SU-DHL-6 (cell line): ENCODE results near the gene GRAP2.

Experiments used
- H2AFZ ChIP-seq: fragments of 200-600 bp; sonication (generic); 2 replicates; pipeline ENCODE4 v1.6.1; 2014; ENCODE audit warnings: low read depth, mild to moderate bottlenecking, moderate library complexity, mixed read lengths, antibody characterized with exemption, low read length; ENCODE audit not compliant: severe bottlenecking
- H3F3A ChIP-seq: fragments of 200-600 bp; shearing (Covaris generic); 2 replicates; pipeline ENCODE4 v1.6.0; 2016; ENCODE audit warnings: antibody characterized with exemption, mild to moderate bottlenecking; ENCODE audit not compliant: insufficient read depth
- H3K27ac ChIP-seq: fragments of 200-600 bp; sonication (generic); 2 replicates; pipeline ENCODE4 v1.5.1; 2016; ENCODE audit warnings: low read depth, mild to moderate bottlenecking, low read length, moderate library complexity, mixed read lengths
- H3K27me3 ChIP-seq: fragments of 200-600 bp; sonication (generic), shearing (Covaris generic); 2 replicates; pipeline ENCODE4 v1.6.0; 2014; ENCODE audit warnings: mild to moderate bottlenecking, low read length
- H3K36me3 ChIP-seq: fragments of 200-600 bp; sonication (generic); 2 replicates; pipeline ENCODE4 v1.6.1; 2014; ENCODE audit warnings: mild to moderate bottlenecking, low read length, mixed read lengths
- H3K4me2 ChIP-seq: fragments of 300-600, 200-600 bp; shearing (Covaris generic), sonication (generic); 2 replicates; pipeline ENCODE4 v1.6.0; 2014; ENCODE audit warnings: low read length, low read depth, mild to moderate bottlenecking; ENCODE audit not compliant: poor library complexity, severe bottlenecking
- H3K4me3 ChIP-seq: fragments of 200-600 bp; sonication (generic); 2 replicates; pipeline ENCODE4 v1.5.1; 2014; ENCODE audit warnings: antibody characterized with exemption, low read length, mild to moderate bottlenecking, mixed read lengths; ENCODE audit not compliant: insufficient read depth, poor library complexity, severe bottlenecking
- H3K79me2 ChIP-seq: fragments of 200-600 bp; sonication (generic); 2 replicates; pipeline ENCODE4 v1.6.1; 2014; ENCODE audit warnings: mild to moderate bottlenecking, low read length, moderate library complexity; ENCODE audit not compliant: insufficient read depth
- H3K9ac ChIP-seq: fragments of 200-600 bp; sonication (generic); 2 replicates; pipeline ENCODE4 v1.7.0; 2014; ENCODE audit warnings: mild to moderate bottlenecking, low read length
- H3K9me2 ChIP-seq: fragments of 200-600 bp; sonication (generic); replicated peaks from 2 replicates; pipeline ENCODE4 v1.6.1; 2014; ENCODE audit warnings: low read length; ENCODE audit not compliant: insufficient read depth
- H3K9me3 ChIP-seq: fragments of 200-600 bp; sonication (generic); 2 replicates; pipeline ENCODE4 v1.6.1; 2014; ENCODE audit warnings: low read length, mixed read lengths; ENCODE audit not compliant: insufficient read depth
- H4K20me1 ChIP-seq: fragments of 200-600 bp; sonication (generic); 2 replicates; pipeline ENCODE4 v1.6.1; 2014; ENCODE audit warnings: low read depth, mild to moderate bottlenecking, antibody characterized with exemption, low read length, moderate library complexity, mixed read lengths
- CTCF ChIP-seq: fragments of 200-600 bp; sonication (generic); IDR thresholded peaks from one replicate; pipeline ENCODE4 v1.5.1; 2017; ENCODE audit warnings: antibody characterized with exemption, mild to moderate bottlenecking, low read length, moderate library complexity; ENCODE audit not compliant: insufficient read depth, poor library complexity, severe bottlenecking
- EZH2phosphoT487 ChIP-seq: fragments of 200-600 bp; sonication (generic), shearing (Covaris generic); conservative IDR thresholded peaks from 2 replicates; pipeline ENCODE4 v1.6.1; 2018; ENCODE audit warnings: mild to moderate bottlenecking, antibody characterized with exemption, low read length, moderate library complexity, mixed read lengths

Gene GRAP2

GRCh38 chr22:40009951-40010671, 109.2 kb downstream of the GRAP2 start:
- TF ChIP-seq CTCF (no peak), EZH2phosphoT487 (no peak)
- Histone ChIP-seq H3K9me3 (no peaks in the 10 kb centered on the region), H3K9ac (no peak overlapping the region), H3K9me2 (no peaks in the 10 kb centered on the region), H3K27ac (no peak overlapping the region), H3F3A (no peaks in the 10 kb centered on the region), H3K27me3 (no peaks in the 10 kb centered on the region; the same call in 1 of the 2 replicates), H3K4me2 (no peak overlapping the region), H2AFZ (no peak overlapping the region), H3K79me2 (no peaks in the 10 kb centered on the region), H3K4me3 (no peak overlapping the region), H4K20me1 (no peaks in the 10 kb centered on the region), H3K36me3 (no peaks in the 10 kb centered on the region)

DNA sequence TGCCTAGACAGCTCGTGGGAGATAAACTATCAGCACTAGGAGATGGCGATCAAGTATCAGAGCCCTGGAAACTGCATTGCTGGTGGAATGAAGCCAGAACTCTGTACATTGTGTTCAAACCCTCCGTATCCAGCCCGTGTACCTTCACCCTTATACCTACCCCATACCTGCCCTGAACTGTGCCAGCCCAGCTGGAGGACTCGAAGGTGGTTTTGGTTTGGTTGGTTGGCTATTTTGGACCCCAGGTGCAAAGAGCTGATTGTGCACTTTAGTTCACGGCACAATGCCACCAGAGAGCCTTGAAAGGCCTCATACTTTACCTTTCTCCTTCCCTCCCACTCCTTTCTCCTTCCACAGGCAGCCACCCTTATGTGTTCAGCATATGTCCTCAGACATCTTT, 109.9 kb downstream of the GRAP2 start:
- Histone ChIP-seq H4K20me1 (no peaks in the 10 kb centered on the region), H3K9me2 (no peaks in the 10 kb centered on the region), H3F3A (no peaks in the 10 kb centered on the region), H3K9ac (no peak overlapping the region), H3K79me2 (no peaks in the 10 kb centered on the region), H3K36me3 (no peaks in the 10 kb centered on the region), H3K27me3 (no peaks in the 10 kb centered on the region; the same call in 1 of the 2 replicates), H3K4me2 (no peak overlapping the region), H2AFZ (no peak overlapping the region), H3K27ac (no peak overlapping the region), H3K4me3 (no peak overlapping the region), H3K9me3 (no peaks in the 10 kb centered on the region)
- TF ChIP-seq CTCF (no peak), EZH2phosphoT487 (no peak)

- Histone ChIP-seq H3K27ac (no peak overlapping the region), H3K36me3 (no peaks in the 10 kb centered on the region), H3K79me2 (no peaks in the 10 kb centered on the region), H2AFZ (no peak overlapping the region), H3K4me2 (no peak overlapping the region), H4K20me1 (no peaks in the 10 kb centered on the region), H3K27me3 (no peaks in the 10 kb centered on the region; the same call in 1 of the 2 replicates), H3K4me3 (no peak overlapping the region), H3K9ac (no peak overlapping the region), H3K9me2 (no peaks in the 10 kb centered on the region), H3K9me3 (no peaks in the 10 kb centered on the region), H3F3A (no peaks in the 10 kb centered on the region)
- TF ChIP-seq EZH2phosphoT487 (no peak), CTCF (no peak)
Measured at GRCh38 chr22:40014667-40015248, 113.9 kb downstream of the GRAP2 start.
